Measurements from ENCODE around the gene ZNF485. TPM values are rescaled to one million over a fixed set of nuclear protein-coding genes. Genes with fewer than 3 reads are reported as not detected.

ZNF485 gene
- total RNA-seq, 1 donor from 2014 or later, result 8.4 TPM

- DNase-seq (ENCODE audit: low read depth, low spot score), result no peak
- peaks cover 14% of the 10 kb centered on the region for H3K4me1 Mint-ChIP-seq
- peaks cover 71% of the 10 kb centered on the region for H3K36me3 Mint-ChIP-seq (ENCODE audit: low read depth)
- H3K27ac Mint-ChIP-seq (ENCODE audit: unreplicated experiment), result no peak overlapping the region
- H3K9me3 Mint-ChIP-seq, result peaks cover 27% of the 10 kb centered on the region
- H3K27me3 Mint-ChIP-seq (ENCODE audit: low read depth), result peaks cover 4% of the 10 kb centered on the region
- TF ChIP-seq CTCF (conservative IDR thresholded peaks at IDR 0.05), result no peak
- H3K4me3 Mint-ChIP-seq, result peak overlapping the region; percentile 51
Observed at GRCh38 chr10:43645866-43646265, 39.6 kb downstream of the ZNF485 start.

- peaks cover 17% of the 10 kb centered on the region for H3K4me1 Mint-ChIP-seq
- no peak overlapping the region for H3K27ac Mint-ChIP-seq (ENCODE audit: unreplicated experiment)
- peaks cover 27% of the 10 kb centered on the region for H3K9me3 Mint-ChIP-seq
- peak overlapping the region; percentile 91 for H3K4me3 Mint-ChIP-seq
- peaks cover 4% of the 10 kb centered on the region for H3K27me3 Mint-ChIP-seq (ENCODE audit: low read depth)
- no peak for TF ChIP-seq CTCF (conservative IDR thresholded peaks at IDR 0.05)
- no peak for DNase-seq (ENCODE audit: low read depth, low spot score)
- peaks cover 58% of the 10 kb centered on the region for H3K36me3 Mint-ChIP-seq (ENCODE audit: low read depth)
Observed at GRCh38 chr10:43647576-43647975, 41.3 kb downstream of the ZNF485 start.

- Mint-ChIP-seq H3K27me3 (ENCODE audit: low read depth) (peaks cover 4% of the 10 kb centered on the region), H3K36me3 (ENCODE audit: low read depth) (peaks cover 54% of the 10 kb centered on the region), H3K4me1 (peaks cover 22% of the 10 kb centered on the region), H3K9me3 (peaks cover 28% of the 10 kb centered on the region), H3K27ac (ENCODE audit: unreplicated experiment) (peak overlapping the region; percentile 97), H3K4me3 (peak overlapping the region; percentile 91)
- TF ChIP-seq CTCF (conservative IDR thresholded peaks at IDR 0.05), result no peak
- DNase-seq (ENCODE audit: low read depth, low spot score), result no peak
Observed at GRCh38 chr10:43648095-43648397, 41.8 kb downstream of the ZNF485 start.

- Mint-ChIP-seq H3K36me3 (ENCODE audit: low read depth) (peaks cover 49% of the 10 kb centered on the region), H3K4me3 (peak within 1 kb of the TSS; percentile 94), H3K9me3 (peaks cover 28% of the 10 kb centered on the region), H3K27ac (ENCODE audit: unreplicated experiment) (peak within 1 kb of the TSS; percentile 98), H3K4me1 (peaks cover 27% of the 10 kb centered on the region), H3K27me3 (ENCODE audit: low read depth) (peaks cover 4% of the 10 kb centered on the region)
- peak; percentile 76 for DNase-seq (ENCODE audit: low read depth, low spot score)
- TF ChIP-seq CTCF (conservative IDR thresholded peaks at IDR 0.05), result no peak
Observed at GRCh38 chr10:43648398-43649184, 42.4 kb downstream of the ZNF485 start, which contains the start of gene ZNF32. ZNF32 (minus strand) TSS chr10:43648881; CDS start chr10:43646133, 2,748 bp downstream.

GRCh38 chr10:43649185-43649523, 42.9 kb downstream of the ZNF485 start:
- TF ChIP-seq CTCF (conservative IDR thresholded peaks at IDR 0.05), result no peak
- peak overlapping the region; percentile 98 for H3K27ac Mint-ChIP-seq (ENCODE audit: unreplicated experiment)
- peaks cover 32% of the 10 kb centered on the region for H3K4me1 Mint-ChIP-seq
- DNase-seq (ENCODE audit: low read depth, low spot score), result no peak
- peaks cover 46% of the 10 kb centered on the region for H3K36me3 Mint-ChIP-seq (ENCODE audit: low read depth)
- peak overlapping the region; percentile 94 for H3K4me3 Mint-ChIP-seq
- peaks cover 4% of the 10 kb centered on the region for H3K27me3 Mint-ChIP-seq (ENCODE audit: low read depth)
- peaks cover 32% of the 10 kb centered on the region for H3K9me3 Mint-ChIP-seq
